ENCODE results near the gene ZNF718.
"Not testable (repeated sequence)": the region's sequence is repeated elsewhere in the genome, so short reads cannot be mapped to it uniquely, and the experiment has no call there.

Gene ZNF718

GRCh38 chr4:124275-125081 lies at the start of gene ZNF718:
TSS of gene ZNF718 (plus strand) at chr4:124501. CDS start at chr4:124671, 170 bp downstream.
- H3K9ac ChIP-seq, result peak within 1 kb of the TSS; percentile 84 to 98 (median 92)
- H3K36me3 ChIP-seq, result peaks cover 14 to 22% (median 17%) of the 10 kb centered on the region in 11 experiments
- H4K20me1 ChIP-seq, result peaks cover 0 to 11% (median 0%) of the 10 kb centered on the region in 11 experiments; a peak in 6 of 22 replicates
- H3K4me2 ChIP-seq, result peak within 1 kb of the TSS; percentile 82 to 99 (median 94)
- H3K4me3 ChIP-seq, result peak within 1 kb of the TSS; percentile 79 to 95 (median 84)
- no peaks in the 10 kb centered on the region for H3K27me3 ChIP-seq
- no peak for TF ChIP-seq Cebpa-rat (IDR thresholded peaks at IDR 0.05)
- peaks cover 29 to 41% (median 35%) of the 10 kb centered on the region in 10 experiments for H3K4me1 ChIP-seq
- peaks cover 50 to 64% (median 52%) of the 10 kb centered on the region in 11 experiments for H3K9me3 ChIP-seq (replicated peaks in 1 of 11)
- peak within 1 kb of the TSS; percentile 82 to 97 (median 94) for H3K27ac ChIP-seq

DNA sequence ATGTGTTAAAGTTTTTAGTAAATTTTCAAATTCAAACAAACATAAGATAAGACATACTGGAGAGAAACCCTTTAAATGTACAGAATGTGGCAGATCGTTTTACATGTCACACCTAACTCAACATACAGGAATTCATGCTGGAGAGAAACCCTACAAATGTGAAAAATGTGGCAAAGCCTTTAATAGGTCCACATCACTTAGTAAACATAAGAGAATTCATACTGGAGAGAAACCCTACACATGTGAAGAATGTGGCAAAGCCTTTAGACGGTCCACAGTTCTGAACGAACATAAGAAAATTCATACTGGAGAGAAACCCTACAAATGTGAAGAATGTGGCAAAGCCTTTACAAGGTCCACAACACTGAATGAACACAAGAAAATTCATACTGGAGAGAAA lies 38.4 kb upstream of the ZNF718 start:
- H3K36me3 ChIP-seq, result no peaks in the 10 kb centered on the region
- H3K4me2 ChIP-seq, result no peak overlapping the region
- peaks cover 90 to 100% (median 96%) of the 10 kb centered on the region in 11 experiments for H3K9me3 ChIP-seq (replicated peaks in 1 of 11)
- H3K27ac ChIP-seq, result no peak overlapping the region
- H3K4me1 ChIP-seq, result no peaks in the 10 kb centered on the region
- no peak overlapping the region; a peak in 1 of 20 replicates for H3K4me3 ChIP-seq
- no peak overlapping the region for H3K9ac ChIP-seq
- no peak for TF ChIP-seq Cebpa-rat (IDR thresholded peaks at IDR 0.05)
- no peaks in the 10 kb centered on the region for H3K27me3 ChIP-seq
- no peaks in the 10 kb centered on the region for H4K20me1 ChIP-seq

GRCh38 chr4:86559-87324 lies 37.6 kb upstream of the ZNF718 start:
- H3K9me3 ChIP-seq (replicated peaks in 1 of 11), result peaks cover 93 to 100% (median 96%) of the 10 kb centered on the region in 11 experiments
- not testable (repeated sequence) for H3K4me2 ChIP-seq, H3K27ac ChIP-seq, H3K4me3 ChIP-seq, H3K36me3 ChIP-seq, H3K4me1 ChIP-seq, H4K20me1 ChIP-seq, H3K9ac ChIP-seq, H3K27me3 ChIP-seq

DNA sequence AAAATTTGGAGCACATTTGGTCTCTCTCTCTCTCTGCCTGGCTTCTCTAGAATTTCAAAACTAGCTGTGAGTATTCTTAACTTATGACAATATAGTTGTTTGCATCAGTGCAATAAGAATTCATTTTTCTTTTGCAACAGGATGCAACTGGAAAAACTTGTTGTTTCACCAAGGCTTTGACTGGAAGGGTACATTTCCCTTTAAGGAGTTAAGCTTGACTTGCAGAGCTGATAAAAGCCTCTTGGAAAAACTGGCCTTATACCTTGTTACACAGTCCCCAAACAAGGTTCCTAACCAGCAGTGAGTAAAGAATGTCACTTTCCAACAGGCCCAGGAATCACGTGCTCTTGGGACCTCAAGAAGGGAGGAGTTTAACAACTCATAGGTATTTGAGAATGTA lies 25.9 kb upstream of the ZNF718 start:
- Histone ChIP-seq H3K27me3 (no peaks in the 10 kb centered on the region), H3K9ac (no peak overlapping the region), H3K36me3 (no peaks in the 10 kb centered on the region; a peak in 2 of 22 replicates), H3K4me2 (no peak overlapping the region), H3K4me3 (no peak overlapping the region), H3K27ac (no peak overlapping the region), H4K20me1 (no peaks in the 10 kb centered on the region), H3K4me1 (no peaks in the 10 kb centered on the region), H3K9me3 (replicated peaks in 1 of 11) (peaks cover 92 to 99% (median 98%) of the 10 kb centered on the region in 11 experiments)
- no peak for TF ChIP-seq Cebpa-rat (IDR thresholded peaks at IDR 0.05)

- Histone ChIP-seq H3K36me3 (no peaks in the 10 kb centered on the region; a peak in 2 of 22 replicates), H3K4me2 (no peak overlapping the region), H3K4me1 (no peaks in the 10 kb centered on the region), H3K9me3 (replicated peaks in 1 of 11) (peaks cover 91 to 99% (median 98%) of the 10 kb centered on the region in 11 experiments), H3K9ac (no peak overlapping the region), H4K20me1 (no peaks in the 10 kb centered on the region), H3K27me3 (no peaks in the 10 kb centered on the region), H3K4me3 (no peak overlapping the region; a peak in 2 of 20 replicates), H3K27ac (no peak overlapping the region)
- no peak for TF ChIP-seq Cebpa-rat (IDR thresholded peaks at IDR 0.05)
Measured at GRCh38 chr4:99863-100262, 24.4 kb upstream of the ZNF718 start.

DNA sequence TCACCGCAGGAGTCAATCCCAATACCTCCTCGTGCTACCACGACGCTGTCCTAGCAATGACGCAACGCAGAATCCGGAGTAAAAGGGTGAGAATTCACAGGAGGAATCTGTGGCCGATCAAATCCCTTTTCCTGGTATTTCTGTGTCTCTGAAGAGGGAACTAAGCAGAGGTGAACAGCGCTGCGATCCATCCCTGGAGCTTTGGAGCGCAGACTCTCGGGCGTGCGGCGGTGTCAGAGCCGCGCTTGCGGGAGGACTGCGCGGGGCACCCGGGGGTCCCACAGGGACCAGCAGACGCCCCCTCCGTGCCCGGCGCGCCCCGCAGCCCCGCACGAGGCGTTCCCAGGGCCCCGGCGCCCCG lies 17.2 kb upstream of the ZNF718 start:
- Histone ChIP-seq H3K9me3 (replicated peaks in 1 of 11) (peaks cover 99 to 100% (median 100%) of the 10 kb centered on the region in 11 experiments), H3K9ac (no peak overlapping the region), H3K27me3 (no peaks in the 10 kb centered on the region), H3K36me3 (no peaks in the 10 kb centered on the region; a peak in 1 of 22 replicates), H3K27ac (no peak overlapping the region), H3K4me2 (no peak overlapping the region), H3K4me1 (no peaks in the 10 kb centered on the region), H3K4me3 (0 out of 20 replicates have a peak overlapping the region, but pooled peaks of 1 of the 10 experiments have one; percentile 7), H4K20me1 (no peaks in the 10 kb centered on the region)
- no peak for TF ChIP-seq Cebpa-rat (IDR thresholded peaks at IDR 0.05)

DNA sequence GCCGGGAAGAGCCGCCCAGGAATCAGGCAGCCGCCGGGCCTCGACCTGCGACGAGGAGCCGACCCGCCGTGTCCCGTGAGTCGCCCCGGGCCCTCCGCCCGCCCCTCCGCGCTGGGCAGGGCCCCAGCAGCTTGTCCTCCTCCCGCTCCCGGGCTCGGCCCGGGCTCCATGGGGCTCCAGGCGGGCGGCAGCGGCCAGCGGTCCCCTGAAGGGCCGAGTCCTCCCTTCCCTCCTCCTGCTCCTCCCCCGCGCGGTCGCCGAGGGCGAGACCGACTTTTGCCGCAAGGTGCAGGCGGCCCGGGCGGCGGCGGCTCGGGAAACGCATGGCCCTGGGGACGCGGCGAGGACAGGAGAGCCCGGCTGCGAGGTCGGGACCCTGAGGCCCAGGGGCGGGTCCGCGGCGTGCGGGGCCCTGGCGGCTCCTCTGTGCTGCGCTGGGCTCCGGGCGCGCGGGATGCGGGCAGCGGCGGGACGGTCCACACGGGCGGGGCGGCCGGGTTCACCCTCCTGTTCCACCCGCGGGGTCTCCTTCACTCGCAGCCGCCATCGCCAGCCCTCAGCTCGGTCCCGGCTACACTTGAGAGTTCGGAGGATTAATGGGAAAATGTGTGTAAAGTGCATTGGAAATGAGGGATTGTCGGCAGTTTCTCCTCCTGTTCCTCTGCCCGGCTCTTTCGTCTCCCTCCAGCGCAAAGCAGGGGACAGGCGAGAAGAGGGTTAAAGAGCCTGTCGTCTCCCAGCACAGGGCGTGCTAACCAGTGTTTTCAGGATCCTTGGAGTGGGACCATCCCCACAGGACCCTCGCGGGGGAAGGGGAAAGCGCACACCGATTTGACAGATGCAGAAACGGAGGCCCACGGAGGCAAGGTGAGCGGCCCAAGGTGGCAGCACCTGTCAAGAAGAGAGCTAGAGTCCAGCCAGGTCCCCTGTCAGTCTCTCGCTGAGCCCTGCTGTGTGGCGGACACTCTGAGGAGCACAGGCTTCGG lies 16.6 kb upstream of the ZNF718 start:
- H3K9ac ChIP-seq, result no peak overlapping the region
- no peaks in the 10 kb centered on the region for H3K4me1 ChIP-seq
- H3K4me2 ChIP-seq, result no peak overlapping the region
- peaks cover 96 to 100% (median 100%) of the 10 kb centered on the region in 11 experiments for H3K9me3 ChIP-seq (replicated peaks in 1 of 11)
- no peak overlapping the region for H3K27ac ChIP-seq
- no peak for TF ChIP-seq Cebpa-rat (IDR thresholded peaks at IDR 0.05)
- no peaks in the 10 kb centered on the region for H4K20me1 ChIP-seq
- no peaks in the 10 kb centered on the region; a peak in 1 of 22 replicates for H3K36me3 ChIP-seq
- no peaks in the 10 kb centered on the region for H3K27me3 ChIP-seq
- H3K4me3 ChIP-seq, result peak overlapping the region in 2 of 10 experiments; percentile 7 to 23; a peak in 2 of 20 replicates

- peaks cover 74 to 100% (median 93%) of the 10 kb centered on the region in 11 experiments for H3K9me3 ChIP-seq (replicated peaks in 1 of 11)
- H3K27me3 ChIP-seq, result no peaks in the 10 kb centered on the region
- H3K9ac ChIP-seq, result no peak overlapping the region
- H3K27ac ChIP-seq, result no peak overlapping the region
- no peak for TF ChIP-seq Cebpa-rat (IDR thresholded peaks at IDR 0.05)
- no peak overlapping the region for H3K4me3 ChIP-seq
- peaks cover 0 to 10% (median 0%) of the 10 kb centered on the region in 10 experiments; a peak in 1 of 20 replicates for H3K4me1 ChIP-seq
- no peak overlapping the region for H3K4me2 ChIP-seq
- 0 out of 22 replicates have a peak, but pooled peaks cover 0 to 3% (median 0%) of the 10 kb centered on the region in 11 experiments for H3K36me3 ChIP-seq
- no peaks in the 10 kb centered on the region for H4K20me1 ChIP-seq
Measured at GRCh38 chr4:112771-113170, 11.5 kb upstream of the ZNF718 start.

All from BLaER1 treated with 17β-estradiol and CSF1 and Interleukin-3, amounts not matched to agents 10 nM and 100 nM (cell line).